ENCODE data around the gene CATSPERD. TPM values are rescaled to one million over a fixed set of nuclear protein-coding genes. Genes with fewer than 3 reads are reported as not detected.

Gene CATSPERD
- total RNA-seq, 2 experiments from 2014 or later, result not detected

- H3K4me1 ChIP-seq (ENCODE audit: insufficient read depth, low read length), result no peaks in the 10 kb centered on the region
- Mint-ChIP-seq H3K4me1 (ENCODE audit: low read depth) (no peaks in the 10 kb centered on the region), H3K36me3 (ENCODE audit: low read depth) (no peaks in the 10 kb centered on the region), H3K27me3 (no peaks in the 10 kb centered on the region), H3K27ac (no peak overlapping the region), H3K4me3 (no peak overlapping the region), H3K9me3 (no peaks in the 10 kb centered on the region)
- ATAC-seq (ENCODE audit: poor library complexity), result no peak
- no peak for DNase-seq
- H3K4me3 ChIP-seq (ENCODE audit: low read length), result no peak overlapping the region
- H3K27ac ChIP-seq (ENCODE audit: low read depth in 1 of 2, low read length in 2 of 2), result no peak overlapping the region
- intact Hi-C loops (cut with DNase I, micrococcal nuclease), result no loop called here
- TF ChIP-seq CTCF (IDR thresholded peaks at IDR 0.05), result no peak
- H3K36me3 ChIP-seq (ENCODE audit: insufficient read depth, low read length), result no peaks in the 10 kb centered on the region
- no peaks in the 10 kb centered on the region for H3K27me3 ChIP-seq (ENCODE audit: control insufficient read depth in 1 of 2, insufficient read depth in 2 of 2, low read length in 2 of 2)
- ChIA-PET CTCF (interaction anchor here (0.7 kb wide), 2 partner anchors 17 to 46 kb away, joined by 3 read pairs; no protein-coding TSS in a partner anchor), POLR2A (no interaction called here)
- H3K9me3 ChIP-seq (ENCODE audit: control insufficient read depth in 1 of 2, insufficient read depth in 1 of 2, low read length in 2 of 2), result peaks cover 0 to 10% of the 10 kb centered on the region in 2 experiments
Observed at GRCh38 chr19:5820785-5821184, 100.3 kb downstream of the CATSPERD start.

GRCh38 chr19:5821521-5822180 is 101.2 kb downstream of the CATSPERD start:
- intact Hi-C loops (cut with DNase I, micrococcal nuclease), result no loop called here
- no peak for TF ChIP-seq CTCF (IDR thresholded peaks at IDR 0.05)
- Histone ChIP-seq H3K4me3 (ENCODE audit: low read length) (no peak overlapping the region), H3K27me3 (ENCODE audit: control insufficient read depth in 1 of 2, insufficient read depth in 2 of 2, low read length in 2 of 2) (no peaks in the 10 kb centered on the region), H3K4me1 (ENCODE audit: insufficient read depth, low read length) (peaks cover 6% of the 10 kb centered on the region), H3K9me3 (ENCODE audit: control insufficient read depth in 1 of 2, insufficient read depth in 1 of 2, low read length in 2 of 2) (peaks cover 0 to 14% of the 10 kb centered on the region in 2 experiments), H3K27ac (ENCODE audit: low read depth in 1 of 2, low read length in 2 of 2) (no peak overlapping the region), H3K36me3 (ENCODE audit: insufficient read depth, low read length) (no peaks in the 10 kb centered on the region)
- ChIA-PET CTCF (interaction anchor here (2.2 kb wide), 1 partner anchor 17 kb away, joined by 5 read pairs; no protein-coding TSS in a partner anchor), POLR2A (no interaction called here)
- ATAC-seq (ENCODE audit: poor library complexity), result no peak
- H3K36me3 Mint-ChIP-seq (ENCODE audit: low read depth), result no peaks in the 10 kb centered on the region
- no peaks in the 10 kb centered on the region for H3K9me3 Mint-ChIP-seq
- no peaks in the 10 kb centered on the region for H3K27me3 Mint-ChIP-seq
- no peak for DNase-seq
- no peak overlapping the region for H3K27ac Mint-ChIP-seq
- H3K4me3 Mint-ChIP-seq, result no peak overlapping the region
- H3K4me1 Mint-ChIP-seq (ENCODE audit: low read depth), result peaks cover under 1% of the 10 kb centered on the region

- DNase-seq (no peak), ATAC-seq (ENCODE audit: poor library complexity) (no peak)
- no peak overlapping the region for H3K27ac Mint-ChIP-seq
- peaks cover 7% of the 10 kb centered on the region for H3K4me1 Mint-ChIP-seq (ENCODE audit: low read depth)
- H3K27me3 ChIP-seq (ENCODE audit: control insufficient read depth in 1 of 2, insufficient read depth in 2 of 2, low read length in 2 of 2), result no peaks in the 10 kb centered on the region
- POLR2A ChIA-PET, result no interaction called here
- intact Hi-C loops (cut with DNase I, micrococcal nuclease), result no loop called here
- H3K4me3 ChIP-seq (ENCODE audit: low read length), result no peak overlapping the region
- no peaks in the 10 kb centered on the region for H3K36me3 ChIP-seq (ENCODE audit: insufficient read depth, low read length)
- no peak for TF ChIP-seq CTCF (IDR thresholded peaks at IDR 0.05)
- H3K4me1 ChIP-seq (ENCODE audit: insufficient read depth, low read length), result peaks cover 12% of the 10 kb centered on the region
- H3K4me3 Mint-ChIP-seq, result no peak overlapping the region
- H3K9me3 Mint-ChIP-seq, result no peaks in the 10 kb centered on the region
- peaks cover 0 to 17% of the 10 kb centered on the region in 2 experiments for H3K9me3 ChIP-seq (ENCODE audit: control insufficient read depth in 1 of 2, insufficient read depth in 1 of 2, low read length in 2 of 2)
- no peaks in the 10 kb centered on the region for H3K27me3 Mint-ChIP-seq
- CTCF ChIA-PET, result interaction anchor here (2.2 kb wide), 1 partner anchor 18 kb away, joined by 5 read pairs; no protein-coding TSS in a partner anchor
- H3K36me3 Mint-ChIP-seq (ENCODE audit: low read depth), result peaks cover 4% of the 10 kb centered on the region
- H3K27ac ChIP-seq (ENCODE audit: low read depth in 1 of 2, low read length in 2 of 2), result no peak overlapping the region
Observed at GRCh38 chr19:5822181-5822844, 101.9 kb downstream of the CATSPERD start.

Data from CD4-positive, alpha-beta T cell (primary cell).